ENCODE measurements around the gene NPTX1.

NPTX1 gene

DNA sequence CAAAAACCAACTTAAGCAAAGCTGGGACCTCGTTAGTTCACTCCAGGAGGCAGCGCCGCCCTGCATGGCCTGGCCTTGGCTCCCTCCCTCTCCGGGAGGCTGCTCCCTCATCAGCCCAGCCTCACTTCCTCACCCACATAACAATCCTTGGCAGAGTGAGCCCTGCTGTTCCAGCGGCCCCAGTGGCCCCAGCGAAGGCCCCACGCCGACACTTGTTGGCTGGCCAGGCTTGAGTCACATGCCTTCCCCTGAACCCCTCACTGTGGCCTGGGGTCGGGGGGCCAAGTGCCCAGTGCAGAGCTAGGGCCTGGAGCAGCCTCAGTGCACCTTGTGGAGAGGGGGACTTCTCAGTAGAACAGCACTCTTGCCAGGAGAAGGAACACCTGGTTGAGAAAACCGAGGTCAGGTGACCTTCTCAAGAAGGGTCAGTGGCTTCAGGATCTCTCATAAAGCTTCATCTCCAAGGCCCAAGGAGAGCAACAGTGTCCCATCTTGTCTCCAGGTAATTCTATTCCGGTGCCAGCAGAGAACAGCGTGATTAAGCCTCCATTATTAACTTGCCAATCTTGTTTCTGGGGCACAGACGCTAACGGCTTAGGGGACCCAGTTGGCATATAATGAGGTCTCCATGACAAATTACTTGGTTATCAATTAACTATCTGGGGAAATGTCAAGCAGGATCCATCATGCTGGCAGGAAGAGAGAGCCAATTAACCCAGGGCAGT is 34.6 kb downstream of the NPTX1 start:
- DNase-seq = no peak

GRCh38 chr17:80441133-80441578 is 35.3 kb downstream of the NPTX1 start:
- peak; percentile 62 for DNase-seq

DNA sequence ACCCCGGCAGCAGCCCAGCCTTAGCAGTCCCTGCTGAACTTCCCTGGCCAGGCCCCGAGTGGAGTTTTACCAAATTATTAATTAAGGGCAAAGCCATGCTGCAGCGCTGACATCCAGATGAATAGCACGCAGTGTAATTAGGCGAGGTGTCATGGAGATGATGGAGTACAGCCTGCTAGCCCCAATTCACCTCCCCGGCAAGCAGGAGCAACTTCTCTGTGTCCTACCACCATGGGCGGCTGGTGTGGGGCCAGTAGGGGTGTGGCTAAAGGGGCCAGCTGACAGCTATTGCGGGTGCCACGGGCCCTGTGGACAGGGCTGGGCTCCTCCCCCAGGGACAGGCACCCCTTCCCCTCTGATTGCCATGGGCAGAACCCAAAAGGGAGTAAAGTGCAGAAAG is 36.9 kb downstream of the NPTX1 start:
- no peak for DNase-seq

GRCh38 chr17:80438806-80439205 is 37.6 kb downstream of the NPTX1 start:
- DNase-seq = no peak

- no peak for DNase-seq
Observed at GRCh38 chr17:80437532-80437931, 38.9 kb downstream of the NPTX1 start.

DNA sequence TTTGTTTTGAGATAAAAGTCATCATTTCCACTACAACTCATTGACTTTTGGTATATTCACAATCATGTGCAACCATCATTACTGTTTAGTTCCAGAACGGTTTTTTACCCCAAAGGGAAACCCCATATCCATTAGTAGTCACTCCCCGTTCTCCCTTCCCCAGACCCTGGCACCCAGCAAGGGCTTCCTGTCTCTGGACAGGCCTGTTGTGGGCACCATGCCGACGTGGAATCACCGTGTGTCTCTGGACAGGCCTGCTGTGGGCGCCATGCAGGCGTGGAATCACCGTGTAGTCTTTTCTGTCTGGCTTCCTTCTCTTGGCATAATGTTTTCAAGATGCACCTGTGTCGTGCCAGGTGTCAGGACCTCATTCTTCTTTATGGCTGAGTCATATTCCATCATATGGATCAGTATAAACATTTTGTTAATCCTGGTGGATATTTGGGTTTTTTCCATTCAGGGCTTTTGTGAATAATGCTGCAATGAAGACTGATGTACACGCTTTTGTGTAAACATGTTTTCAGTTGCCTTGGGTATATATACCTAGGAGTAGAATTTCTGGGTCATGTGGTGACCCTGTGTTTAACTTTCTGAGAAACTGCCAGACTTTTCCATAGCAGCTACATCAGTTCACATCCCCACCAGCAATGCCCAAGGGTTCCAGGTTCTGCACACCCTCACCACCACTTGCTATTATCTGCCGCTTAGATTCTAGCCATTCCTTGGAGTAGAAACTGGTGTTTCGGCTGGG is 42.3 kb downstream of the NPTX1 start:
- DNase-seq = no peak

DNA sequence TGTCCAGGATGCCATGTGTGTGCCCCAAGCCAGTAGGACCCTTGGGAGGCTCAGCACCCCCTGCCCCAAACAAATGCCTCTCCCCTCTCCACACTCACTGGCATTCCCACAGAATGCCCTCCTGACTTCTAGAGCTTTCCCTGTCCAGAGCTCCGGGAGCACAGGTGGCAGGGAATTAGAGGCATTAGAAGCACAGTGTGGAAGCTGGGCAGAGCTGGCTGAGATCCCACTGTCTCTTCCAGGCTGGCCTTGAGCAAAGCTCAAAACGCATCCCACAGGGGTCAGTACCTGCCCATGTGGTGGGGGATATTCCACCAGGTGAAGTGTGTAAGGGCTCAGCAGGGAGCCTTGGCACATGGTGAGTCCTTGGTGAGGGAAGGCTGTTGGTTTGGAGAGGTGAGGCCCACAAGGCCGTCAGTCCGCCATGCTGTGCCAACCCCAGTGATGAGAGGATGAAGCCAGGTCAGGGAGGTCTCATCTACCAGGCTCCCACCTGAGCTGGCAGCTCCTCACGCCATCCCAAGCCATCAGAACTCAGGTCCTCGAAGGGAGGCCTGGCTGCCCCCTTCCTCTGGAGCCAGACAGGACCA is 43.4 kb downstream of the NPTX1 start:
- no peak for DNase-seq

- DNase-seq = no peak
Observed at GRCh38 chr17:80432350-80432955, 44.0 kb downstream of the NPTX1 start.

DNA sequence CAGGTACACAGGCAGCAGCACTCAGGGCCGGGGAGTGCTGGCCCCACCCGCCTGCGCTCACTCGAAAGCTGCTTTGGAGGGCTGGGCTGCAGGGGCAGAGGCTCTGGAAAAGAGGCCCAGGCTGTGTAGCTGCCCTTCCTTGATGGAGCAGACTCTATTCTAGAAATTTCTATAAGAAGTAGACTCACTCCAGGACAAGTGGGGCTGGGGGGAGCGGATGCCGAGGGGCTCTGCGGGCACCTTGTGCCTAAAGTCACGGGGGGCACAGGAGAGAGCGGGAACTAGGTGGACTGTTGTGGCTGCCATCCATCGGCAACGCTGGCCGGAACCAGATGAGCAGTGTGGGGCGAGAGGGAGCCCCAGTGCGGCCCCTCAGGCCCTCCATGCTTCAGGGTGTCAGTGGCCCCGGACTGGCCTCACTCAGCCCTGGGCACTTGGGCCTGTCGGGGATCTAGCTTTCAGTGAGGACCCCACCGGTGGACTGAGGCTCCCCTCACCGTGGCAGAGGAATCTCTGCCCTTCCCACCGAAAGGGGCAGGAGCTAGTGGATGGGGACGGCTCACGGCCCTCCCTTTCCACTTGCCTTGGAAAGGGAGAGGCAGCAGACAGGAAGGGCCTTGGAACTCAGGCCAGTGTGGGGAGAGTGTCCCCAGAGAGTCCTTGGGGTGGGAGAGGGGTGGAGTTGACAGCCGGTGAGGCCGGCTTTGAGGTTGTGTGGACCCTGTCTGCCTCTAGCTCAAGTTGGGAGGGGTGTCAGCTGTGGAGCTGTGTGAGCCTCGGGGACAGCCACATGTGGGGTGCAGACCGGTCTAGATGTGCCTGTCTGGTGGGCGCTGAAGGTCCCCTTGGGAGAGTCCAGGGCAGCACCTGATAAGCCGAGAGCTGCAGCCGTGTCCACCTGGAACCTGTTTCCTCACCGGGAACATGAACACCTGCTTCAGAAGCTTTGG is 44.9 kb downstream of the NPTX1 start:
- DNase-seq = no peak

DNA sequence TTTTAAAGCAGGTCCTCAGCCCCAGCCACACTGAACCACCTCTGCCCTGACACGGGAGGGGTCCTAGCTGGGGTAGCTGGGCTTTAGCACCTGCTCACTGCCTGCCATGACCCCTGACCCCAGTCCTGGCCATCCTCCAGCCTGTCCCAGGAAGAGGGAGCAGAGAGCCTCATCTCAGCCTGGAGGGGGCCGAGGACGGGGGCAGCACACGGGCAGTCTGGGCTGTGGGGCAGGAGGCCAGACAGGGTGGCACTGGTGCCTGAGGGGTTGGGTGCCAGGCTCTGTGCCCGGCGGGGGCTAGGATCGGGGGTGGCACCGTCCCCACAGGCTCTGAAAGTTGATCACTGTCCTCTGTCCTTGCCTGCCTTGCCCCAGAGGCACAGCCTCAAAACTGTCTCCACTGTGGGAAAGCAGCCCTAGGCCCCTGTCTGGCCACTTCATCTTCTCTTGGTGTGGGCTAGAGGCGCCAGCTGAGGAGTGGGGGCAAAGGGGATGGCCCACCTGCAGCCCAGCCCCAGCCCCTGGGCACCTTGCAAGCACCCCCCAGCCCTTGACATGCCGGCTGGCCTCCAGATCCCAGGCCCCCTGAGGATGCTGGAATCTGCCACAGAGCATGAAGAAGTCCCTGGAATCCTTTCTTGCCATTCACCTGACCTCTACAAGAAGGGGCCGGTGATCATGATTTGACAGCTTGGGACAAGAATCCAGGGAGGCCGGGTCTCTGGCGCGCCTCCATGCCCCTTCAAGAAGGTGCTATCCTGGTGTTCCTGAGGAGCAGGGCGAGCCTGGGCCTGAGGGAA is 45.8 kb downstream of the NPTX1 start:
- no peak for DNase-seq

DNA sequence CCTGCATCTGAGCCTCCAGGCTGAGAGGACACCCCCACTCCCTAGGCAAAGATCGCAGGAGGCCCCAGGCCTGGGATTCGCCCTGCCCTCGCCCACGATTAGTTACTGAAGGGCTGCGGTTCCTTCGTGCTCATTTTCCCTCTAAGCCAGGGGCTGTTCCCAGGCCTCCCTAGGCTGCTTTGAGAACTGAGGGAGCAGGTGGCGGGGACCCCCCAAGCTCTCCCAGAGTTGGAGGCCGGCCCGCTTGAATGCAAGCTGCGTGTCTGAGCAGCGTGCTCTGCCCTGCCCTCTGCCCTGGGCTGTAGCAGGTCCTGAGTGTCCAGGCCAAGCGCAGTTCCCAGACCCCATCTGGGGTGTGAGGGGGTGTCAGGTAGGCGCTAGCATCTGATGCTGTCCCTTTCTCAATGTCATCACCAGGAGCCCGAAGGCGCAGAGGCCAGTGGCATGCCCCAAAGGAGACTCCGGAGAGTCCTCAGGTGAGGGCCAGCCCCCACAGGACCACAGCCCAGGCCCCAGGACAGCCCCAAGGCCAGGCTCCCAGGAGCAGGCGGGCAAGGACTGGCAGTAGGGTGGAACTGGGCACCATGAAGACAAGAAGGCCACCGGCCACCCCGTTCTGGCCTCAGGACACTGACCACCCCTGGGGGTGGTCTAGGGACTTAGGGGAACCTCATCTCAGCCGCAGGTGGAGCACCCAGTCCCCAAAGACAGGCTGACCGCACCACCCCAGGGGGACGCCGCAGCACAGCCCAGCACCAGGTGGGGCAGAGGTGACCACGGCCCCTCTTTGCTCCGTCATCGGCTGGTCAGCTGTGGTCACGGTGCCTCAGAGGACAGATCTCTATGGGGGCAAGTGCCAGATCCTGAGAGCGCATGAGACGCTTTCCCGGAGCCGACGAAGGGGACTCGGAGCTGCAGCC is 46.8 kb downstream of the NPTX1 start:
- DNase-seq = no peak

GRCh38 chr17:80428796-80429195 is 47.6 kb downstream of the NPTX1 start:
- DNase-seq = no peak

DNA sequence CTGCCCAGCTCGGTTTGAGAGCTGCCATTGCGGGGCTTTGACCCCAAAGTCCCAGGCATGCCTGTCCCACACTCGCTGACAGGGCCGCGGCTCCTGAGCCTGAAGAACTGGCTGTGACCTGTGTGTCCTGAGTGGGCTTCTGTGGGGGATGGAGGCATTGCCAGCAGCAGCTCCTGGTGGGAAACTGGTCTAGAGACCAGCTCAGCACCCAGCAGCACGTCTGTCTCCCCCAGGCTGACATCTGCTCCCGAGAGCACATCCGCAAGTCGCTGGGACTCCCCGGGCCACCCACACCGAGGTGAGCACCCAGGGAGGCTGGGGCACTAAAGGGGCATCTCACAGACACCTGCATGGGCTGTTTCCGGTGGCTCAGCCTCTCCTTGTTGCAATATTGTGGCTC is 48.0 kb downstream of the NPTX1 start:
- DNase-seq = no peak

- DNase-seq = no peak
Observed at GRCh38 chr17:80427366-80428282, 48.8 kb downstream of the NPTX1 start.

DNA sequence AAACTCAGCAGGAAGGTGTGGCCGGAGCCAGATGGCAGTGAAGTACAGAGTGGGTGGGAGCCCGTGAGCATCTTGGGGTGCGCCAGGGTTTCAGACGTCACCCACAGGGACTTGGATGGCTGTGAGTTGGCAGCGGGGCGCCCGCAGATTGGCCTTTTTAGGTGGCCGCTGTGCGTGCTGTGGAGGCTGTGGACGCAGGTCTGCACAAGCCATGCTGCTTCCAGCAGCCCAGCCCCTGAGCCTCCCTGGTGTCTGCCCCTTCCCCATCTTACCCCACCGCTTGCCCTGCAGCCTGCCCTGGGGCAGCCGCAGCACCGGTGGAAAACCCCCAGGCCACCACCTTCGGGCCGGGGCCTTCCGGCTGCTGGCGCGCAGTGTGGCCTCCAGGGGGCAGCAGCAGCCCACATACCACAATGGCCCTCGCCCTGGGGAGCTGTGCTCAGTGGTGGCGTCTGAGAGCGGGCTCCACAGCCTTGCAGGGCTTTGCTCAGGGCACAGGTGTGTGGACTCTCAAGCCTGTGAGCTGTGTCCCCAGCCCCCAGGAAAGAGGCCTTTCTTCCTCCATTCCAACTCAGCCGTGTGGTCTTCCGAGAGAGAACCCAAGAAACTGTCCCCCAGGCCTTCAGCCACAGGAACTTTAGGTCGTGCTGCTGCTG is 49.6 kb downstream of the NPTX1 start:
- peak; percentile 93 for DNase-seq

DNA sequence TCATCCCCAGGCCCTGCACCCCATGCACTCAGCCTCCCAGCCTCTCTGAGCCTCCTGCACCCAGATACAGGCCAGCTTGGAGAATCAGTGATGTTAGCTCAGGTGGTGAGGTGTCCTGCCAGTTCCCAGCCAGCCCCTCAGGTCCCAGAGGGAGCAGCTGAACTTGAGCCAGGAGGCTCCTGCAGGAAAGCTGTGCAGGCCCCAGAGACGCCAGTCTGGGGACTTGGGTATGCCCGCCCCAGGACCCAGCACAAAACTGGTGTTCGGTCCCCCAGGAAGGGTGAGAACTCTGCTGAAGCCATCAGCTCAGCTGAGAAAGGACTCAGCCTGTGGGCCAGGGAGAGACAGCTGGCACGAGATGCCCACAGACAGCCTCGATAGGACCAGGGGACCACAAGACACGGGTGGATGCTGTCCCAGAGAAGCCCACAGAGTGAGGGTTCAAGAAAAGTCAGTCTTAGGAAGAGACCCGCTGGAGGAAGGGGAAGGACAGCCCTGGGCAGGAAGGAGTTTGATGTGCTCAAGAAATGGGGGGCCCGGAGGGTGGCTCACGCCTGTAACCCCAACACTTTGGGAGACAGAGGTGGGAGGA is 50.5 kb downstream of the NPTX1 start:
- no peak for DNase-seq

GRCh38 chr17:80424878-80425765 is 51.3 kb downstream of the NPTX1 start:
- DNase-seq = no peak
